ENCODE results near the gene PTPRF.

The PTPRF gene

DNA sequence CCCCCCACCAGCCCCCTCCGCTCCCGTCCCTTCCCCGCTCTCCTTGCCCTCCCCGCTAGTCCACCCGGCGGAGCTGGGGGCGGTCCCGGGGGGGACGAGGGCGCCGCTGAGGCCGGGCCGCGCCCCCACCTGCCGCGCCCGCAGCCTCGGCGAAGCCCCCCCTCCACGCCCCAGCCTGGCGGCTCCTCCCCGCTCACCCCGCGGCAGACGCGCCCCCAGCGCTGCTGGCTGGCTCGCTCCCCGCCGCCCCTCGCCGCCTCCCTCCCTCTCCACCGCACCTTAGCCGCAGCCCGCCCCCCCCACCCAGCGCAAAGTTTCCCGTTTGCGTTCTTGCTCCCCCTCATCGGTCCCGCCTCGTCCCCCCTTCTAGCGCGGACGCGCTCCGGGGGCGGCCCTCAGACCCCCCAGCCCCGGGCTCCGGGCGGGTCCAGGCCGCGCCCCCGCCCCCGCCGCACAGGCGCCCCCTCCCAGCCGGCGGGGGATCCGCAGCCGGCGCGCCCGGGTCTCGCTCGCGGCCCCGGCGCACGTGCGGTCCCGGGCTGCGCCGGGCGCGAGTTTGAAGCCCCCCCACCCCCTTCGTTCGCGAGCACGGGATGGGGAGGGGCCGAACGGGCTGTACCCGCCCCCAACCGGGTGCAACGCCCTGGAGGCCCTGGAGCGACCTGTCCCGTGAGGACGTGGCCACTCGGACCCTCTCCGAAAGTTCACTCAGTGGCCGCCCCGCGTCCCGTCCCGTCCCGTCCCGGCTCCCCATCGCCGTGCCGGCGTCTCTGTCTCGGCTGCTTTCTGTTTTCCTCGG lies 623 bp downstream of the PTPRF start:
- peak overlapping the region; percentile 57 to 75 for H3K4me3 ChIP-seq (replicated peaks in 1 of 2; ENCODE audit: low read depth in 2 of 2, low read length in 2 of 2)
- no peak for TF ChIP-seq CTCF (IDR thresholded peaks at IDR 0.05; ENCODE audit: low read depth, low read length)
- DNase-seq (ENCODE audit: low read depth in 2 of 2), result no peak

- TF ChIP-seq CTCF (IDR thresholded peaks at IDR 0.05; ENCODE audit: low read depth, low read length), result no peak
- H3K4me3 ChIP-seq (replicated peaks in 1 of 2; ENCODE audit: low read depth in 2 of 2, low read length in 2 of 2), result peak overlapping the region; percentile 57 to 75
- no peak for DNase-seq (ENCODE audit: low read depth in 2 of 2)
Measured at GRCh38 chr1:43531906-43532584, 1.4 kb downstream of the PTPRF start.

- DNase-seq (ENCODE audit: low read depth in 2 of 2), result no peak
- TF ChIP-seq CTCF (IDR thresholded peaks at IDR 0.05; ENCODE audit: low read depth, low read length), result no peak
- no peak overlapping the region for H3K4me3 ChIP-seq (replicated peaks in 1 of 2; ENCODE audit: low read depth in 2 of 2, low read length in 2 of 2)
Measured at GRCh38 chr1:43532716-43533115, 2.0 kb downstream of the PTPRF start.

DNA sequence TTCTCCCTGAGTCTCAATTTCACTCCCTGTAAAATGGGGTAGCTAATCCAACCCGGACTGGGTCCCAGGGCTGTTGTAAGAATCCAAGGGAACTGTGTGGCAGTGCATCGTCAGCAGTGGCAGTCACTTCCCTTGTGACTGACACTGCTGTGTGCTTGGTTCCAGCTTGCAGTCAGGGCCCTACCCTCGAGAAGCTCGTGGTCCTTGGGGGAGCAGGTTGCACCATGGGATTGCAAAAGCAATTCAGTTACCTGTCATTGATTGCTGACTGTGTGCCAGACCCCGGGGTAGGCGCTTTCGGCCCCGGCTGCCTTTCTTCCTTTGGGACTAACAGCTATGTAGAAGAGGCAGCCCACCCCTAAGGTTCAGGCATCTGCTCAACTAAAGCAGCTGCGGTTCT lies 2.9 kb downstream of the PTPRF start:
- TF ChIP-seq CTCF (IDR thresholded peaks at IDR 0.05; ENCODE audit: low read depth, low read length), result no peak
- H3K4me3 ChIP-seq (replicated peaks in 1 of 2; ENCODE audit: low read depth in 2 of 2, low read length in 2 of 2), result no peak overlapping the region
- DNase-seq (ENCODE audit: low read depth in 2 of 2), result no peak

DNA sequence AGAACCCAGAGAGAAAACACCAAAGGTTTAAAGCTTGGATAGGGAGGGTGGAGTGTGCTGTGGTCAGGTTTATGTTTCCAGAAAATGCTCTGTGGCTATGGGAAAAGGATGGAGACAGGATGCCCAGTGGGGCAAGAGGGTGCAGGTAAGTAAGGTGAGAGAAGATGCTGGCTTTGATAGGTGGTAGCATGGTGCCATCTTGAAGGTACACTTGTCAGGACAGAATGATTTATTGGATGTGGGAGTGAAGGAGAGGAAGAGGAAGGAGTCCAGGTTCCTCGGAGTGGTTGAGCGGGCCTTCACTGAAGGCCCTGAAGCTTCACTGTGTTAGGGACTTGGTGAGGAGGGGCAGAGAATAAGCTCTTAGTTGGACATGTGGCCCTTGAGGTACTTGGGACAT lies 3.6 kb downstream of the PTPRF start:
- no peak for TF ChIP-seq CTCF (IDR thresholded peaks at IDR 0.05; ENCODE audit: low read depth, low read length)
- no peak for DNase-seq (ENCODE audit: low read depth in 2 of 2)
- no peak overlapping the region for H3K4me3 ChIP-seq (replicated peaks in 1 of 2; ENCODE audit: low read depth in 2 of 2, low read length in 2 of 2)

- TF ChIP-seq CTCF (IDR thresholded peaks at IDR 0.05; ENCODE audit: low read depth, low read length), result no peak
- no peak for DNase-seq (ENCODE audit: low read depth in 2 of 2)
- H3K4me3 ChIP-seq (replicated peaks in 1 of 2; ENCODE audit: low read depth in 2 of 2, low read length in 2 of 2), result no peak overlapping the region
Measured at GRCh38 chr1:43536196-43536863, 5.6 kb downstream of the PTPRF start.

All from cardiac fibroblast (primary cell).